ENCODE data around the gene COMTD1. TPM values are rescaled to one million over a fixed set of nuclear protein-coding genes. Genes with fewer than 3 reads are reported as not detected.

COMTD1 gene
- total RNA-seq, 1 donor: 13.4 TPM

DNA sequence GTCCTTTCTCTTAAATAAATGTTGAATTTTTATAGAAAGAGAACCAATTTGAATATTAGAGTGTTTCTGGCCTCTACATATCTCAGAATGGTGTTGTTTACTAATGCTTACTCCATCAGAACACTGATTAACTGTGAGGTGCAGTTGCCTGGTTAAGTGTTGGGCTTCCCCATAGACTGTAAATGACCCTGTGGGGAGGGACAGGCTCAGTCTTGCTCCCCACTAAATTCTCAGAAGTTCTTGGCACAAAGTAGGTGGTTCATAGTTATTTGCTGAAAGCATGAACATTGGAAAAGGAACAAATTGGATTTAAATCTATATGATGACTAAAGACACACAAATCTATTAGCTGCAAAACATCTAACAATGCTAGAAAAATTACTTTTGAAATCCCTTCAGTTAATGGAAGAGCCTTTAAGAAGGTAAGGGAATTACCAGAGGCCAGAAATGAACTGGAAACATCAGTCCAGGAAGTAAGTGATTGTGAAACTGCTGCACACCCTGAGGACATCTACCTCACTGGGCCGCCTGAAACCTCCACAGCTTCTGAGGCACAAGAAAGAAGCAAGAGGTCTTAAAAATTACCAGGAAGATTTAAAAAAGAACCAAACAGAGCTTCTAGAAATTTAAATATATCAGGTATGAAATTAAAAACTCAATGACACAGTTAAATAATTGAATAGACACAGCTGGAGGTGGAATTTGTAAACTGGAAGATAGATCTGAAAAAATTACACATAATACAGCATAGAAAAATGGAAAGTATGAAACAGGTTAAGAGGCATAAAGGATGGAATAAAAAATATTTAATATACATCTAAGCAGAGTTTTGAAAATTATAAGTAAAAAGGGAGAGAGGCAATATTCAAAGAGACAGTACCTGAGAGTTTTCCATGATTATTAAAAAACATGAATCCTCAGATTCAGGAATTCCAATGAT, 17.8 kb upstream of the COMTD1 start:
- no peak for DNase-seq (ENCODE audit: insufficient read length, low spot score, missing footprints)
- Histone ChIP-seq H3K4me1 (ENCODE audit: insufficient read depth, low read length) (no peaks in the 10 kb centered on the region), H4K20me1 (ENCODE audit: insufficient read depth, low read length) (no peaks in the 10 kb centered on the region), H2AFZ (ENCODE audit: low read length) (no peak overlapping the region), H3K36me3 (ENCODE audit: insufficient read depth, low read length) (no peaks in the 10 kb centered on the region), H3K27ac (ENCODE audit: low read depth, low read length) (no peak overlapping the region), H3K79me2 (ENCODE audit: insufficient read depth, low read length) (no peaks in the 10 kb centered on the region), H3K9me3 (ENCODE audit: low read depth, low read length) (no peaks in the 10 kb centered on the region), H3K27me3 (ENCODE audit: insufficient read depth, low read length) (no peaks in the 10 kb centered on the region), H3K4me2 (ENCODE audit: insufficient read depth, low read length) (no peak overlapping the region), H3K4me3 (ENCODE audit: insufficient read depth, low read length) (no peak overlapping the region)
- TF ChIP-seq, protein P1, sequence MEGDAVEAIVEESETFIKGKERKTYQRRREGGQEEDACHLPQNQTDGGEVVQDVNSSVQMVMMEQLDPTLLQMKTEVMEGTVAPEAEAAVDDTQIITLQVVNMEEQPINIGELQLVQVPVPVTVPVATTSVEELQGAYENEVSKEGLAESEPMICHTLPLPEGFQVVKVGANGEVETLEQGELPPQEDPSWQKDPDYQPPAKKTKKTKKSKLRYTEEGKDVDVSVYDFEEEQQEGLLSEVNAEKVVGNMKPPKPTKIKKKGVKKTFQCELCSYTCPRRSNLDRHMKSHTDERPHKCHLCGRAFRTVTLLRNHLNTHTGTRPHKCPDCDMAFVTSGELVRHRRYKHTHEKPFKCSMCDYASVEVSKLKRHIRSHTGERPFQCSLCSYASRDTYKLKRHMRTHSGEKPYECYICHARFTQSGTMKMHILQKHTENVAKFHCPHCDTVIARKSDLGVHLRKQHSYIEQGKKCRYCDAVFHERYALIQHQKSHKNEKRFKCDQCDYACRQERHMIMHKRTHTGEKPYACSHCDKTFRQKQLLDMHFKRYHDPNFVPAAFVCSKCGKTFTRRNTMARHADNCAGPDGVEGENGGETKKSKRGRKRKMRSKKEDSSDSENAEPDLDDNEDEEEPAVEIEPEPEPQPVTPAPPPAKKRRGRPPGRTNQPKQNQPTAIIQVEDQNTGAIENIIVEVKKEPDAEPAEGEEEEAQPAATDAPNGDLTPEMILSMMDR (IDR thresholded peaks at IDR 0.05; ENCODE audit: extremely low read depth, low read depth, low read length): no peak

GRCh38 chr10:75250934-75251333, 15.2 kb upstream of the COMTD1 start:
- no peaks in the 10 kb centered on the region for H3K9me3 ChIP-seq (ENCODE audit: low read depth, low read length)
- DNase-seq (ENCODE audit: insufficient read length, low spot score, missing footprints): no peak
- no peaks in the 10 kb centered on the region for H3K4me1 ChIP-seq (ENCODE audit: insufficient read depth, low read length)
- no peak overlapping the region for H3K4me3 ChIP-seq (ENCODE audit: insufficient read depth, low read length)
- no peaks in the 10 kb centered on the region for H3K79me2 ChIP-seq (ENCODE audit: insufficient read depth, low read length)
- TF ChIP-seq, protein P1 (IDR thresholded peaks at IDR 0.05; ENCODE audit: extremely low read depth, low read depth, low read length): no peak
- no peak overlapping the region for H3K27ac ChIP-seq (ENCODE audit: low read depth, low read length)
- H4K20me1 ChIP-seq (ENCODE audit: insufficient read depth, low read length): no peaks in the 10 kb centered on the region
- no peaks in the 10 kb centered on the region for H3K27me3 ChIP-seq (ENCODE audit: insufficient read depth, low read length)
- no peak overlapping the region for H2AFZ ChIP-seq (ENCODE audit: low read length)
- H3K4me2 ChIP-seq (ENCODE audit: insufficient read depth, low read length): no peak overlapping the region
- H3K36me3 ChIP-seq (ENCODE audit: insufficient read depth, low read length): no peaks in the 10 kb centered on the region

GRCh38 chr10:75247797-75248196, 12.0 kb upstream of the COMTD1 start:
- no peak overlapping the region for H3K4me2 ChIP-seq (ENCODE audit: insufficient read depth, low read length)
- no peaks in the 10 kb centered on the region for H4K20me1 ChIP-seq (ENCODE audit: insufficient read depth, low read length)
- no peak overlapping the region for H2AFZ ChIP-seq (ENCODE audit: low read length)
- no peaks in the 10 kb centered on the region for H3K79me2 ChIP-seq (ENCODE audit: insufficient read depth, low read length)
- no peaks in the 10 kb centered on the region for H3K4me1 ChIP-seq (ENCODE audit: insufficient read depth, low read length)
- no peak overlapping the region for H3K27ac ChIP-seq (ENCODE audit: low read depth, low read length)
- TF ChIP-seq, protein P1 (IDR thresholded peaks at IDR 0.05; ENCODE audit: extremely low read depth, low read depth, low read length): no peak
- no peak overlapping the region for H3K4me3 ChIP-seq (ENCODE audit: insufficient read depth, low read length)
- H3K9me3 ChIP-seq (ENCODE audit: low read depth, low read length): no peaks in the 10 kb centered on the region
- no peaks in the 10 kb centered on the region for H3K27me3 ChIP-seq (ENCODE audit: insufficient read depth, low read length)
- no peaks in the 10 kb centered on the region for H3K36me3 ChIP-seq (ENCODE audit: insufficient read depth, low read length)
- no peak for DNase-seq (ENCODE audit: insufficient read length, low spot score, missing footprints)

GRCh38 chr10:75246506-75246905, 10.7 kb upstream of the COMTD1 start:
- H4K20me1 ChIP-seq (ENCODE audit: insufficient read depth, low read length): no peaks in the 10 kb centered on the region
- no peaks in the 10 kb centered on the region for H3K36me3 ChIP-seq (ENCODE audit: insufficient read depth, low read length)
- H3K9me3 ChIP-seq (ENCODE audit: low read depth, low read length): no peaks in the 10 kb centered on the region
- TF ChIP-seq, protein P1 (IDR thresholded peaks at IDR 0.05; ENCODE audit: extremely low read depth, low read depth, low read length): no peak
- no peak for DNase-seq (ENCODE audit: insufficient read length, low spot score, missing footprints)
- H2AFZ ChIP-seq (ENCODE audit: low read length): no peak overlapping the region
- no peak overlapping the region for H3K4me3 ChIP-seq (ENCODE audit: insufficient read depth, low read length)
- no peaks in the 10 kb centered on the region for H3K4me1 ChIP-seq (ENCODE audit: insufficient read depth, low read length)
- H3K79me2 ChIP-seq (ENCODE audit: insufficient read depth, low read length): no peaks in the 10 kb centered on the region
- H3K4me2 ChIP-seq (ENCODE audit: insufficient read depth, low read length): no peak overlapping the region
- H3K27ac ChIP-seq (ENCODE audit: low read depth, low read length): no peak overlapping the region
- H3K27me3 ChIP-seq (ENCODE audit: insufficient read depth, low read length): no peaks in the 10 kb centered on the region

Measured in osteoblast (primary cell).